ENCODE data around the gene ZBTB11.
"Not testable (repeated sequence)": the region's sequence is repeated elsewhere in the genome, so short reads cannot be mapped to it uniquely, and the experiment has no call there.

Gene ZBTB11

GRCh38 chr3:101689286-101689685, 12.4 kb upstream of the ZBTB11 start:
- DNase-seq, result peak; percentile 65 to 82

GRCh38 chr3:101687142-101687931, 10.4 kb upstream of the ZBTB11 start:
- peak; percentile 77 to 79 for DNase-seq

- peak in 1 of 2 donors; percentile 2 for DNase-seq
These were observed 9.0 kb upstream of the ZBTB11 start for GRCh38 chr3:101685870-101686307.

- no peak for DNase-seq
These were observed 8.1 kb upstream of the ZBTB11 start for GRCh38 chr3:101685050-101685400.

GRCh38 chr3:101680466-101680865, 3.5 kb upstream of the ZBTB11 start:
- DNase-seq, result no peak

- not testable (repeated sequence) for DNase-seq
These were observed 1.9 kb upstream of the ZBTB11 start for GRCh38 chr3:101678837-101679236.

GRCh38 chr3:101677436-101678286, 729 bp upstream of the ZBTB11 start:
- no peak for DNase-seq

- DNase-seq, result peak in 1 of 2 donors; percentile 95
These were observed 642 bp downstream of the ZBTB11 start for GRCh38 chr3:101676216-101676764.

GRCh38 chr3:101675709-101676215, 1.2 kb downstream of the ZBTB11 start:
- peak in 1 of 2 donors; percentile 92 for DNase-seq

- DNase-seq, result no peak
These were observed 2.4 kb downstream of the ZBTB11 start for GRCh38 chr3:101674518-101674917.

GRCh38 chr3:101673953-101674352, 3.0 kb downstream of the ZBTB11 start:
- DNase-seq, result no peak

- DNase-seq, result no peak
These were observed 5.9 kb downstream of the ZBTB11 start for GRCh38 chr3:101671014-101671413.

- DNase-seq, result no peak
These were observed 9.1 kb downstream of the ZBTB11 start for GRCh38 chr3:101667844-101668243.

- DNase-seq, result no peak
These were observed 9.6 kb downstream of the ZBTB11 start for GRCh38 chr3:101667331-101667730.

GRCh38 chr3:101665851-101666250, 11.1 kb downstream of the ZBTB11 start:
- DNase-seq, result no peak

- no peak for DNase-seq
These were observed 11.6 kb downstream of the ZBTB11 start for GRCh38 chr3:101665357-101665756.

GRCh38 chr3:101660714-101661113, 16.2 kb downstream of the ZBTB11 start:
- DNase-seq, result no peak

- no peak for DNase-seq
These were observed 20.3 kb downstream of the ZBTB11 start for GRCh38 chr3:101656651-101657050.

- DNase-seq, result no peak
These were observed 30.2 kb downstream of the ZBTB11 start for GRCh38 chr3:101646726-101647125.

GRCh38 chr3:101643861-101644613, 32.9 kb downstream of the ZBTB11 start:
- DNase-seq, result no peak

GRCh38 chr3:101643009-101643844, 33.7 kb downstream of the ZBTB11 start:
- DNase-seq, result no peak
